GM12878 (cell line): ENCODE results near the gene EPS8L1. TPM values are rescaled to one million over a fixed set of nuclear protein-coding genes. Genes with fewer than 3 reads are reported as not detected.
"Not testable (repeated sequence)": the region's sequence is repeated elsewhere in the genome, so short reads cannot be mapped to it uniquely, and the experiment has no call there.

Experiments used
- ATAC-seq: fragments of 200-7000 bp; cut with Tn5 transposase; 3 replicates; pipeline ENCODE4 v1.9.1; 2020; ENCODE audit warnings: mild to moderate bottlenecking, moderate library complexity
- BruUV-seq: library from RNA; stranded (reverse); fragments of 400-500 nt; replicated peaks from 2 replicates; lab custom pipeline; 2021; lab: Mats Ljungman, UMichigan
- CTCF ChIA-PET: fragments of 300-600 bp; sonication (Branson Sonifier 250); formaldehyde crosslinking; extraction: SDS; loops from one replicate; lab custom pipeline; 2021; ENCODE audit warnings: inconsistent platforms; lab: Yijun Ruan, JAX
- POLR2A ChIA-PET: fragments of 350-600 bp; formaldehyde crosslinking; extraction: SDS; loops from one replicate; lab custom pipeline; 2021; ENCODE audit warnings: inconsistent platforms; lab: Charles Lee
- RAD21 ChIA-PET: fragments of 300-600 bp; sonication (Branson Sonifier 250); formaldehyde crosslinking; loops from one replicate; lab custom pipeline; 2023; ENCODE audit warnings: antibody characterized with exemption; ENCODE audit not compliant: unreplicated experiment; lab: Charles Lee
- SMC1A ChIA-PET: fragments of 300-600 bp; sonication (Branson Sonifier 250); formaldehyde crosslinking; loops from one replicate; lab custom pipeline; 2023; ENCODE audit not compliant: unreplicated experiment, uncharacterized antibody; lab: Charles Lee
- DNase-seq: peaks from one replicate; pipeline ENCODE4 v3.0.0-alpha.2; 2011; ENCODE audit warnings: low read depth, low spot score
- FAIRE-seq: peaks from 3 replicates; lab custom pipeline; 2011; peaks lifted over from hg19 to GRCh38; lab: Jason Lieb, UNC
- H2AFZ ChIP-seq: 2 replicates; pipeline ENCODE4 v1.6.0; 2011; ENCODE audit warnings: low read depth, low read length, control low read depth; ENCODE audit not compliant: control insufficient read depth
- H3K27ac ChIP-seq: 2 replicates; pipeline ENCODE4 v1.5.1; 2011; ENCODE audit warnings: control low read depth; ENCODE audit not compliant: control insufficient read depth, insufficient read depth
- H3K27me3 ChIP-seq, 2 experiments: replicated peaks in 1 of 2; 2 replicates each; pipeline versions ENCODE4 v1.6.0 to v1.6.1; 2011; ENCODE audit warnings: low read length in 1 of 2; ENCODE audit not compliant: control insufficient read depth in 2 of 2, insufficient read depth in 2 of 2
- H3K36me3 ChIP-seq, 2 experiments: 2 replicates each; pipeline ENCODE4 v1.5.1; 2011; ENCODE audit warnings: low read length in 1 of 2; ENCODE audit not compliant: control insufficient read depth in 2 of 2, insufficient read depth in 2 of 2
- H3K4me1 ChIP-seq: 2 replicates; pipeline ENCODE4 v1.6.1; 2011; ENCODE audit warnings: mild to moderate bottlenecking, low read length, moderate library complexity, mixed read lengths; ENCODE audit not compliant: control insufficient read depth, insufficient read depth
- H3K4me2 ChIP-seq: 2 replicates; pipeline ENCODE4 v1.6.0; 2011; ENCODE audit warnings: control low read depth; ENCODE audit not compliant: control insufficient read depth, insufficient read depth
- H3K4me3 ChIP-seq: fragments of 200-600 bp; sonication (generic); 2 replicates; pipeline ENCODE4 v1.5.1; 2016
- H3K79me2 ChIP-seq: 2 replicates; pipeline ENCODE4 v1.6.0; 2011; ENCODE audit warnings: low read length; ENCODE audit not compliant: control insufficient read depth, insufficient read depth
- H3K9ac ChIP-seq: 2 replicates; pipeline ENCODE4 v1.8.0; 2011; ENCODE audit warnings: low read length, control low read depth, mixed read lengths; ENCODE audit not compliant: control insufficient read depth, insufficient read depth
- H3K9me3 ChIP-seq: replicated peaks from 3 replicates; pipeline ENCODE4 v1.5.1; 2011; ENCODE audit warnings: mild to moderate bottlenecking, low read length; ENCODE audit not compliant: control insufficient read depth, insufficient read depth
- H4K20me1 ChIP-seq: 2 replicates; pipeline ENCODE4 v1.6.0; 2011; ENCODE audit not compliant: control insufficient read depth, insufficient read depth
- BCL11A ChIP-seq: IDR thresholded peaks from 2 replicates; pipeline ENCODE4 v1.6.1; 2011; ENCODE audit warnings: low read depth, low read length
- BHLHE40 ChIP-seq, 2 experiments: fragments of 450-650 bp in 1 of 2; IDR thresholded peaks; 2 replicates each; pipeline ENCODE4 v1.6.1; 2011 to 2017; ENCODE audit warnings: low read depth in 2 of 2, borderline replicate concordance in 1 of 2, improper control_type of control experiment in 1 of 2, low read length in 1 of 2, mild to moderate bottlenecking in 1 of 2
- CREM ChIP-seq: IDR thresholded peaks from 2 replicates; pipeline ENCODE4 v1.6.1; 2014; ENCODE audit warnings: antibody characterized with exemption, low read depth
- ESRRA ChIP-seq: IDR thresholded peaks from 2 replicates; pipeline ENCODE4 v1.6.1; 2012; ENCODE audit warnings: mild to moderate bottlenecking, low read length, improper control_type of control experiment
- FOXM1 ChIP-seq: IDR thresholded peaks from 2 replicates; pipeline ENCODE4 v1.6.1; 2012; ENCODE audit warnings: low read depth, mild to moderate bottlenecking, inconsistent platforms, low read length, moderate library complexity
- KDM1A ChIP-seq: fragments of 200-600 bp; sonication (generic); IDR thresholded peaks from 2 replicates; pipeline ENCODE4 v1.6.1; 2016; ENCODE audit warnings: borderline replicate concordance
- MLLT1 ChIP-seq: fragments of 450-650 bp; IDR thresholded peaks from 2 replicates; pipeline ENCODE4 v1.6.1; 2016; ENCODE audit warnings: mild to moderate bottlenecking
- NFXL1 ChIP-seq: fragments of 450-650 bp; IDR thresholded peaks from 2 replicates; pipeline ENCODE4 v1.6.1; 2017; ENCODE audit warnings: antibody characterized with exemption, mild to moderate bottlenecking, borderline replicate concordance
- RB1 ChIP-seq: fragments of 450-650 bp; formaldehyde crosslinking; IDR thresholded peaks from 2 replicates; pipeline ENCODE4 v1.6.1; 2017; ENCODE audit warnings: mild to moderate bottlenecking, borderline replicate concordance
- WGBS: methylation state at CpG from one replicate; pipeline ENCODE4 v1.1.6; 2016; ENCODE audit warnings: low lambda C conversion rate; ENCODE audit not compliant: insufficient replicate concordance, insufficient coverage; ENCODE audit errors: missing lambda C conversion rate; 5-methylcytosine and 5-hydroxymethylcytosine counted together
- in situ Hi-C: fragments of 300-500 bp; cut with MboI; formaldehyde crosslinking; loops from 9 replicates; pipeline ENCODE4 v1.14.3; 2018; ENCODE audit warnings: mixed read lengths
- intact Hi-C: fragments of 100-400 bp; cut with micrococcal nuclease; formaldehyde crosslinking; loops from one replicate; pipeline ENCODE4 v1.14.2; 2022; ENCODE audit not compliant: unreplicated experiment
- polyA plus RNA-seq, 11 experiments: library from polyadenylated mRNA; depleted of rRNA in 4 of 11; unstranded in 6 of 11; stranded (reverse) in 5 of 11; fragments of >200 nt; fragmentation: Nextera tagmentation in 4 of 11; fragmentation: Illumina TruSeq in 1 of 11; extraction: Ambion mirVana in 4 of 11; extraction: Trizol in 1 of 11; gene quantifications; 1 replicate in 1 of 11; 2 replicates in 10 of 11; pipeline versions ENCODE4 v1.2.1 to v1.2.3, GENCODE V29; 2011 to 2016; ENCODE audit warnings: inconsistent platforms in 2 of 11, missing spikeins in 2 of 11, low read depth in 1 of 11
- total RNA-seq, 4 experiments: library from RNA; depleted of rRNA in 3 of 4; stranded (reverse); fragments of >200 nt in 3 of 4; fragmentation: Illumina TruSeq in 1 of 4; extraction: Trizol in 1 of 4; gene quantifications; 2 replicates each; pipeline versions ENCODE4 v1.2.1 to v1.2.3, GENCODE V29; 2013 to 2021

The EPS8L1 gene
- total and polyA plus RNA-seq, 10 of the 15 experiments (the other 5 are each of a cell fraction or from before 2014, with no cell fraction given): 0.68 to 2.2 (median 0.96) TPM; not detected in 2

- Histone ChIP-seq H3K9ac (no peak overlapping the region), H3K9me3 (no peaks in the 10 kb centered on the region; the same call in 2 of the 3 replicates), H3K79me2 (no peaks in the 10 kb centered on the region), H3K4me1 (no peaks in the 10 kb centered on the region), H3K4me3 (no peak overlapping the region), H3K27ac (no peak overlapping the region), H3K36me3 (peaks cover 5 to 6% of the 10 kb centered on the region in 2 experiments; a peak in 2 of 4 replicates), H2AFZ (no peak overlapping the region), H3K27me3 (no peaks in the 10 kb centered on the region), H3K4me2 (no peak overlapping the region), H4K20me1 (no peaks in the 10 kb centered on the region)
- POLR2A ChIA-PET: no interaction called here
- WGBS: 71% methylated on average over 2 of the region's 2 CpGs
- in situ Hi-C loops (no loop called here), intact Hi-C loops (no loop called here)
- FAIRE-seq: no peak
- no peak for DNase-seq
- no peak for TF ChIP-seq RB1
- TF ChIP-seq ESRRA: no peak
- no peak for TF ChIP-seq KDM1A
- no peak for TF ChIP-seq FOXM1
- BruUV-seq: no TSS peak
- RAD21 ChIA-PET: no interaction called here
- ATAC-seq: no peak
- SMC1A ChIA-PET: no interaction called here
- CTCF ChIA-PET: no interaction called here
Measured at GRCh38 chr19:55105237-55105636, 29.6 kb downstream of the EPS8L1 start.

GRCh38 chr19:55106591-55106990 is 30.9 kb downstream of the EPS8L1 start:
- Histone ChIP-seq H3K27ac (no peak overlapping the region), H3K79me2 (no peaks in the 10 kb centered on the region), H3K9ac (no peak overlapping the region), H3K27me3 (no peaks in the 10 kb centered on the region), H3K36me3 (peaks cover 5 to 6% of the 10 kb centered on the region in 2 experiments; a peak in 3 of 4 replicates), H3K9me3 (no peaks in the 10 kb centered on the region; the same call in 2 of the 3 replicates), H3K4me1 (no peaks in the 10 kb centered on the region), H3K4me3 (no peak overlapping the region), H2AFZ (no peak overlapping the region), H4K20me1 (no peaks in the 10 kb centered on the region), H3K4me2 (no peak overlapping the region)
- intact Hi-C loops: no loop called here
- ChIA-PET SMC1A (no interaction called here), CTCF (interaction anchor here (1.4 kb wide), 1 partner anchor 18 kb away, joined by 4 read pairs; no protein-coding TSS in a partner anchor), RAD21 (no interaction called here), POLR2A (no interaction called here)
- no peak for ATAC-seq
- no peak for TF ChIP-seq NFXL1
- no peak for TF ChIP-seq BHLHE40 (IDR thresholded peaks at IDR 0.05; ENCODE audit: borderline replicate concordance in 1 of 2, low read depth in 2 of 2, low read length in 1 of 2)
- no peak for TF ChIP-seq MLLT1
- TF ChIP-seq CREM: no peak
- no peak for TF ChIP-seq BCL11A
- DNase-seq: no peak
- no TSS peak for BruUV-seq
- WGBS: 86% methylated on average over 6 of the region's 6 CpGs
- in situ Hi-C loops: no loop called here
- FAIRE-seq: no peak

- H3K4me1 ChIP-seq, H3K9me3 ChIP-seq, H3K79me2 ChIP-seq, FAIRE-seq, intact Hi-C loops, RAD21 ChIA-PET, H4K20me1 ChIP-seq, BruUV-seq, H3K27ac ChIP-seq, POLR2A ChIA-PET, ATAC-seq, H3K36me3 ChIP-seq, H3K9ac ChIP-seq, DNase-seq, H2AFZ ChIP-seq, H3K4me3 ChIP-seq, H3K27me3 ChIP-seq, H3K4me2 ChIP-seq, in situ Hi-C loops, SMC1A ChIA-PET: not testable (repeated sequence)
- 100% methylated on average over 3 of the region's 3 CpGs for WGBS
- CTCF ChIA-PET: interaction anchor here (1.4 kb wide), 1 partner anchor 19 kb away, joined by 4 read pairs; no protein-coding TSS in a partner anchor
Measured at GRCh38 chr19:55107252-55107651, 31.6 kb downstream of the EPS8L1 start.
